Ascending aorta (tissue), 2 donors: Measurements from ENCODE around the gene MNX1. TPM values are rescaled to one million over a fixed set of nuclear protein-coding genes. Genes with fewer than 3 reads are reported as not detected.

Source experiments
- DNase-seq, 2 donors: peaks; one replicate each; pipeline ENCODE4 v3.0.0-alpha.2; 2019; ENCODE audit warnings: low spot score in 2 of 2
- H3K27ac ChIP-seq, 2 donors: fragments of 200-600 bp; sonication (generic); one replicate each; pipeline ENCODE4 v1.5.1; 2016 to 2017; ENCODE audit warnings: mild to moderate bottlenecking in 1 of 2
- H3K27me3 ChIP-seq: fragments of 200-600 bp; sonication (generic); one replicate; pipeline ENCODE4 v1.5.1; 2017
- H3K36me3 ChIP-seq, 2 donors: fragments of 200-600 bp; sonication (generic); one replicate each; pipeline ENCODE4 v1.5.1; 2016
- H3K4me1 ChIP-seq, 2 donors: fragments of 200-600 bp; sonication (generic); one replicate each; pipeline ENCODE4 v1.5.1; 2016 to 2017; ENCODE audit warnings: mild to moderate bottlenecking in 1 of 2
- H3K4me3 ChIP-seq, 2 donors: fragments of 200-600 bp; sonication (generic); one replicate each; pipeline ENCODE4 v1.5.1; 2016 to 2017; ENCODE audit warnings: mild to moderate bottlenecking in 1 of 2
- H3K9me3 ChIP-seq, 2 donors: fragments of 200-600 bp; sonication (generic); one replicate each; pipeline ENCODE4 v1.5.1; 2016
- CTCF ChIP-seq, 3 experiments: fragments of 200-600 bp in 2 of 3; fragments of 450-650 bp in 1 of 3; sonication (generic) in 2 of 3; IDR thresholded peaks; one replicate each; pipeline ENCODE4 v1.5.1; 2016 to 2019; ENCODE audit warnings: antibody characterized with exemption in 3 of 3, mild to moderate bottlenecking in 1 of 3, moderate library complexity in 1 of 3
- intact Hi-C: fragments of 100-400 bp; cut with DNase I; formaldehyde crosslinking; loops from one replicate; pipeline ENCODE4 v1.15.1; 2023
- total RNA-seq: library from RNA; depleted of rRNA; stranded (reverse); fragments of >200 nt; gene quantifications from one replicate; pipeline ENCODE4 v1.1.0, GENCODE V29; 2016

The MNX1 gene
- total RNA-seq, 1 donor from 2014 or later, result not detected

- DNase-seq, result no peak
- TF ChIP-seq CTCF (IDR thresholded peaks at IDR 0.05), result no peak
- H3K4me3 ChIP-seq, result no peak overlapping the region
- H3K4me1 ChIP-seq, result no peaks in the 10 kb centered on the region
- H3K27me3 ChIP-seq, result no peaks in the 10 kb centered on the region
- H3K9me3 ChIP-seq, result peaks cover 0 to 8% of the 10 kb centered on the region in 2 donors
- no peak overlapping the region for H3K27ac ChIP-seq
- intact Hi-C loops, result no loop called here
- H3K36me3 ChIP-seq, result no peaks in the 10 kb centered on the region
These were observed 27.2 kb upstream of the MNX1 start for GRCh38 chr7:157037635-157038034.

GRCh38 chr7:157037028-157037427 lies 26.6 kb upstream of the MNX1 start:
- intact Hi-C loops, result no loop called here
- H3K27ac ChIP-seq, result no peak overlapping the region
- peaks cover 0 to 8% of the 10 kb centered on the region in 2 donors for H3K9me3 ChIP-seq
- no peaks in the 10 kb centered on the region for H3K4me1 ChIP-seq
- no peak overlapping the region for H3K4me3 ChIP-seq
- H3K36me3 ChIP-seq, result no peaks in the 10 kb centered on the region
- no peak for DNase-seq
- no peak for TF ChIP-seq CTCF (IDR thresholded peaks at IDR 0.05)
- H3K27me3 ChIP-seq, result no peaks in the 10 kb centered on the region

- Histone ChIP-seq H3K4me1 (no peaks in the 10 kb centered on the region), H3K27ac (no peak overlapping the region), H3K27me3 (no peaks in the 10 kb centered on the region), H3K4me3 (no peak overlapping the region), H3K9me3 (peaks cover 0 to 8% of the 10 kb centered on the region in 2 donors), H3K36me3 (no peaks in the 10 kb centered on the region)
- TF ChIP-seq CTCF (IDR thresholded peaks at IDR 0.05), result no peak
- intact Hi-C loops, result no loop called here
- no peak for DNase-seq
These were observed 25.5 kb upstream of the MNX1 start for GRCh38 chr7:157035979-157036378.

- no peak for DNase-seq
- Histone ChIP-seq H3K4me3 (no peak overlapping the region), H3K36me3 (no peaks in the 10 kb centered on the region), H3K9me3 (peaks cover 0 to 8% of the 10 kb centered on the region in 2 donors), H3K27me3 (no peaks in the 10 kb centered on the region), H3K4me1 (no peaks in the 10 kb centered on the region), H3K27ac (no peak overlapping the region)
- no peak for TF ChIP-seq CTCF (IDR thresholded peaks at IDR 0.05)
- intact Hi-C loops, result no loop called here
These were observed 24.8 kb upstream of the MNX1 start for GRCh38 chr7:157035302-157035701.

GRCh38 chr7:157033483-157034473 lies 23.3 kb upstream of the MNX1 start:
- H3K36me3 ChIP-seq, result no peaks in the 10 kb centered on the region
- H3K27ac ChIP-seq, result no peak overlapping the region
- no peaks in the 10 kb centered on the region for H3K27me3 ChIP-seq
- no peak for DNase-seq
- no peaks in the 10 kb centered on the region for H3K4me1 ChIP-seq
- intact Hi-C loops, result no loop called here
- no peak overlapping the region for H3K4me3 ChIP-seq
- peaks cover 0 to 8% of the 10 kb centered on the region in 2 donors for H3K9me3 ChIP-seq
- no peak for TF ChIP-seq CTCF (IDR thresholded peaks at IDR 0.05)
